OCI-LY3 (cell line): ENCODE measurements around the gene CTSW.

ENCODE experiments used
- H2AFZ ChIP-seq: fragments of 200-600, 300-600 bp; shearing (Covaris generic); 2 replicates; pipeline ENCODE4 v1.6.0; 2014; ENCODE audit warnings: antibody characterized with exemption, low read depth, low read length
- H3K27ac ChIP-seq: fragments of 200-600, 300-600 bp; sonication (generic); 2 replicates; pipeline ENCODE4 v1.5.1; 2014; ENCODE audit warnings: mild to moderate bottlenecking, low read length, moderate library complexity, mixed read lengths
- H3K27me3 ChIP-seq: fragments of 200-600, 300-600 bp; sonication (generic); 2 replicates; pipeline ENCODE4 v1.6.1; 2014; ENCODE audit warnings: low read depth, low read length, mixed read lengths
- H3K36me3 ChIP-seq: fragments of 200-600, 300-600 bp; sonication (generic); replicated peaks from 2 replicates; pipeline ENCODE3; 2014; ENCODE audit warnings: low read depth, low read length, mixed read lengths
- H3K4me1 ChIP-seq: fragments of 300-600, 200-600 bp; sonication (generic); 2 replicates; pipeline ENCODE4 v1.6.1; 2014; ENCODE audit warnings: low read length, mixed read lengths
- H3K4me2 ChIP-seq: fragments of 200-600, 300-600 bp; sonication (generic); 2 replicates; pipeline ENCODE4 v1.6.1; 2014; ENCODE audit warnings: low read length, mixed read lengths
- H3K4me3 ChIP-seq: fragments of 300-600, 200-600 bp; sonication (generic); 2 replicates; pipeline ENCODE4 v1.5.1; 2014; ENCODE audit warnings: antibody characterized with exemption, mild to moderate bottlenecking, low read length, moderate library complexity
- H3K79me2 ChIP-seq: fragments of 300-600, 200-600 bp; shearing (Covaris generic); 2 replicates; pipeline ENCODE4 v1.6.1; 2014; ENCODE audit warnings: mild to moderate bottlenecking, low read length, mixed read lengths
- H3K9ac ChIP-seq: fragments of 300-600, 200-600 bp; shearing (Covaris generic); 2 replicates; pipeline ENCODE4 v1.6.0; 2014; ENCODE audit warnings: mild to moderate bottlenecking, low read length, moderate library complexity
- H3K9me3 ChIP-seq: fragments of 200-600, 300-600 bp; shearing (Covaris generic); 2 replicates; pipeline ENCODE4 v1.6.1; 2014; ENCODE audit warnings: low read length, mixed read lengths; ENCODE audit not compliant: insufficient read depth
- H4K20me1 ChIP-seq: fragments of 200-600, 300-600 bp; sonication (generic); 2 replicates; pipeline ENCODE4 v1.6.1; 2016; ENCODE audit warnings: low read length, mixed read lengths; ENCODE audit not compliant: insufficient read depth
- EZH2phosphoT487 ChIP-seq: fragments of 200-600 bp; shearing (Covaris generic); IDR thresholded peaks from 2 replicates; pipeline ENCODE4 v1.6.1; 2018; ENCODE audit warnings: antibody characterized with exemption, mixed run types, low read depth
- TF ChIP-seq, protein P1 (sequence below): fragments of 200-600, 300-600 bp; sonication (generic); IDR thresholded peaks from 2 replicates; pipeline ENCODE4 v1.5.1; 2014; ENCODE audit warnings: antibody characterized with exemption, low read length, low read depth

Gene CTSW

DNA sequence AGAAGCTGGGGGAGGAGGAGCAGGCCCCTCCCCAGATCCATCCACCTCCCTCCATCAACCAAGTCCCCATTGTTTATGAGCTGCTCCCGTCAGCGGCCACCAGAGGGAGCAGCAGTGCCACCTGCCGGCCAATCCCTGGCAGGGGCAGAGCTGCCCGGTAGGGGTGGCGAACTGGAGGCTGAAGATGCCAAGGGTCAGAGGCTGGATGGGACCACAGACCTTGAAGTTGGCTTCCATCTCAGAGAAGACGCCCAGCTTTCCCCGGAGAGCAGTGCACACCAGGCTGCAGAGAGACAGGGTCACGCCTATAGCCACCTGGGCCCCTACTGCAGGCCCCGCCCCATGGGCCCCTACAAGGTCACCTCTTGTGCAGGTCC lies 5.1 kb downstream of the CTSW start:
- Histone ChIP-seq H4K20me1 (no peaks in the 10 kb centered on the region), H3K27me3 (no peaks in the 10 kb centered on the region), H2AFZ (no peak overlapping the region), H3K4me1 (peaks cover 16% of the 10 kb centered on the region), H3K36me3 (peaks cover 43% of the 10 kb centered on the region), H3K9me3 (no peaks in the 10 kb centered on the region), H3K4me2 (no peak overlapping the region), H3K4me3 (no peak overlapping the region), H3K9ac (no peak overlapping the region), H3K79me2 (peaks cover 10% of the 10 kb centered on the region), H3K27ac (no peak overlapping the region)
- TF ChIP-seq, protein P1, sequence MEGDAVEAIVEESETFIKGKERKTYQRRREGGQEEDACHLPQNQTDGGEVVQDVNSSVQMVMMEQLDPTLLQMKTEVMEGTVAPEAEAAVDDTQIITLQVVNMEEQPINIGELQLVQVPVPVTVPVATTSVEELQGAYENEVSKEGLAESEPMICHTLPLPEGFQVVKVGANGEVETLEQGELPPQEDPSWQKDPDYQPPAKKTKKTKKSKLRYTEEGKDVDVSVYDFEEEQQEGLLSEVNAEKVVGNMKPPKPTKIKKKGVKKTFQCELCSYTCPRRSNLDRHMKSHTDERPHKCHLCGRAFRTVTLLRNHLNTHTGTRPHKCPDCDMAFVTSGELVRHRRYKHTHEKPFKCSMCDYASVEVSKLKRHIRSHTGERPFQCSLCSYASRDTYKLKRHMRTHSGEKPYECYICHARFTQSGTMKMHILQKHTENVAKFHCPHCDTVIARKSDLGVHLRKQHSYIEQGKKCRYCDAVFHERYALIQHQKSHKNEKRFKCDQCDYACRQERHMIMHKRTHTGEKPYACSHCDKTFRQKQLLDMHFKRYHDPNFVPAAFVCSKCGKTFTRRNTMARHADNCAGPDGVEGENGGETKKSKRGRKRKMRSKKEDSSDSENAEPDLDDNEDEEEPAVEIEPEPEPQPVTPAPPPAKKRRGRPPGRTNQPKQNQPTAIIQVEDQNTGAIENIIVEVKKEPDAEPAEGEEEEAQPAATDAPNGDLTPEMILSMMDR = peak; percentile 100
- no peak for TF ChIP-seq EZH2phosphoT487

DNA sequence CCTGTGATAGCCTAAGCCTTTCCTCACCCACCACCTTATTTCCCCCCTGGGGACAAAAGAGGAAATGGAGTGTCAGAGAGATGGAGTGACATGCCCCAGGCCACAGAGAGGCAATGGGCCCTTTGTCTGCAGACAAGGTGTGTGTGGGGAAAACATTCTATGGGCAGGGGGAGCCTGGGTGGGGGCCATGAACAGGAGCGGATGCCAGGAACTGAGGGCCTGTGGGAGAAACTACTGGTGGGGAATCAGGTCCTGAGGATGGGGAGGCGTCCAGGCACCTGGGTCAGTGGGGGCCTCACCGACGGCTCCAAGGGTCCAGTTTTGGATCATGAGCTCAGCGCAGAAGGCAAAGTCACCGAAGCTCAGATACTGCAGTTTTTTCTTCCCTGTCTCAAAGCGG lies 5.6 kb downstream of the CTSW start:
- Histone ChIP-seq H3K4me3 (no peak overlapping the region), H3K4me2 (no peak overlapping the region), H2AFZ (no peak overlapping the region), H3K36me3 (peaks cover 43% of the 10 kb centered on the region), H3K4me1 (peaks cover 22% of the 10 kb centered on the region), H3K27ac (no peak overlapping the region), H3K79me2 (peaks cover 10% of the 10 kb centered on the region), H4K20me1 (no peaks in the 10 kb centered on the region), H3K9ac (no peak overlapping the region), H3K9me3 (no peaks in the 10 kb centered on the region), H3K27me3 (no peaks in the 10 kb centered on the region)
- no peak for TF ChIP-seq EZH2phosphoT487
- TF ChIP-seq, protein P1 = no peak

DNA sequence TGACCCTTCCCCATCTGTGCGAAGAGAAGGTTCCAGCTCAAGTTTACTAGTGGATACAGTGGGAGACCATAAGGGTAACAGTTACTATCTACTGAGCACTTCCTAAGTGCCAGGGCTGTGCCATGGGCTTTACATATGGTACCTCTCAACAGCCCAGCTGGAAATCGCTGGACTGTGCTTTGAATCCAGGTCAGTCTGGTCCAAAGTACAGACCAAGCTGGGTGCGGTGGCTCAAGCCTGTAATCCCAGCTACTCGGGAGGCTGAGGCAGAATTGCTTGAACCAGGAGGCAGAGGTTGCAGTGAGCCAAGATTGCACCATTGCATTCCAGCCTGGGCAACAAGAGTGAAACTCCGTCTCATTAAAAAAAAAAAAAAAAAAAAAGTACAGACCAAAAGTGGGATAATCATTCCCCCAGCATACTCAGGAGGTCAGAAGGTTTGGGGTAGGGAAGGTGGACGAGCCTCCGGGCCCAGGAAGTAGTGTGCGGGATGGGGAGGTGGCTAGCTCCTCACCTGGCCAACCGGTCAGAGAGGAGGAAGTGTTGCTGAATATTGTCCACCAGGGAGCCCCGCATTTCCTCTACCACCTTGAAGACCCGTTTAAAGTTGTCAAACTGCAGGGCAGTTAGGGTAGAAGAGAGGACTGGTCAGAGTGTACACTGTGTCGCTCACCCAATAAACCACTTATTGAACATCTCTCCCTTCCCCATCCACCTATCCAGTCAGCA lies 6.3 kb downstream of the CTSW start:
- Histone ChIP-seq H3K79me2 (peaks cover 15% of the 10 kb centered on the region), H3K27me3 (no peaks in the 10 kb centered on the region), H2AFZ (no peak overlapping the region), H3K4me3 (no peak overlapping the region), H3K4me2 (no peak overlapping the region), H3K36me3 (peaks cover 43% of the 10 kb centered on the region), H4K20me1 (no peaks in the 10 kb centered on the region), H3K9ac (no peak overlapping the region), H3K27ac (no peak overlapping the region), H3K9me3 (no peaks in the 10 kb centered on the region), H3K4me1 (peaks cover 22% of the 10 kb centered on the region)
- TF ChIP-seq, protein P1 = no peak

DNA sequence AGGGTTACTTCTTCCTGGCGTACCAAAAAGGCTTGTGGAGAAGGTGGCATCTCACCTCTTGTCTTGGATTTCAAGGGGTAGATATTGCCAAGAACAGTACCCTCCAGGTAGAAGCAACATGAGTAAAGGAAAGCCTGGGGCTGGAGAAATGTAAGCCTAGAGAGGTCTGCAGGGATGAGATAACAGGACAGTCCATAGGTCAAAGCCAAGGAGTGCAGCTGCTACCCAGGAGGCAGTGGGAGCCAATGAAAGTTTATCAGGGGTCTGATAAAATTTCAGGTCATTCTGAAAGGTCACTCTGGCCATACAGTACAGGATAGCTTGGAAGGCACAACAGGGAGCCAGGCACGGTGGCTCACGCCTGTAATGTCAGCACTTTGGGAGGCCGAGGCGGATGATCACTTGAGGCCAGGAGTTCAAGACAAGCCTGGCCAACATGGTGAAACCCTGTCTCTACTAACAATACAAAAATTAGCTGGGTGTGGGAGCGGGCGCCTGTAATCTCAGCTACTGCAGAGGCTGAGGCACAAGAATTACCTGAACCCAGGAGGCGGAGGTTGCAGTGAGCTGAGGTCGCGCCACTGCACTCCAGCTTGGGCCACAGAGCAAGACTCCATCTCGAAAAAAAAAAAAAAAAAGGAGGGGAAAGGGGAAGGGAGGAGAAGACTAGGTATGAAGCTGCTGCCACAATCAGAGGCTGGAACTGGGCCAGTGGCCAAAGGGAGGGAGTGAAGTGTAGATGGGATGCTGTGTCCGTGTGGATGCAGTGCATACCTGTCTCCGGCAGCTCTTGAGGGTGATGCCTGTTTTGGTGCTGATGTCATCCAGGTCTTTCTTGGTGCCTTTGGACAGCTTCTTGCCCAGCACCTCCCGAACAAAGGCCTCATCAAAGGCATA lies 7.4 kb downstream of the CTSW start:
- no peaks in the 10 kb centered on the region for H3K9me3 ChIP-seq
- H3K27me3 ChIP-seq = no peaks in the 10 kb centered on the region
- H3K9ac ChIP-seq = peak overlapping the region; percentile 87
- H3K4me2 ChIP-seq = peak overlapping the region; percentile 95
- H4K20me1 ChIP-seq = peaks cover 5% of the 10 kb centered on the region; the same call in 1 of the 2 replicates
- H2AFZ ChIP-seq = no peak overlapping the region
- peaks cover 39% of the 10 kb centered on the region for H3K36me3 ChIP-seq
- TF ChIP-seq, protein P1 = no peak
- no peak for TF ChIP-seq EZH2phosphoT487
- no peak overlapping the region for H3K27ac ChIP-seq
- peaks cover 26% of the 10 kb centered on the region for H3K79me2 ChIP-seq
- H3K4me1 ChIP-seq = peaks cover 22% of the 10 kb centered on the region
- H3K4me3 ChIP-seq = peak overlapping the region; percentile 92
